Adipocyte (in vitro differentiated cells): Measurements from ENCODE around the gene UNC13D.
"Not testable (repeated sequence)": the region's sequence is repeated elsewhere in the genome, so short reads cannot be mapped to it uniquely, and the experiment has no call there.

Experiments
- DNase-seq: peaks from one replicate; pipeline ENCODE4 v3.0.0-alpha.2; 2015; ENCODE audit warnings: low read depth
- H3K27me3 ChIP-seq: replicated peaks from 2 replicates; pipeline ENCODE4 v1.7.0; 2013; ENCODE audit warnings: mild to moderate bottlenecking, low read length, moderate library complexity; ENCODE audit not compliant: control insufficient read depth, insufficient read depth
- H3K36me3 ChIP-seq: 2 replicates; pipeline ENCODE4 v1.7.0; 2013; ENCODE audit warnings: low read length, mild to moderate bottlenecking, moderate library complexity; ENCODE audit not compliant: control insufficient read depth, insufficient read depth, severe bottlenecking
- H3K4me1 ChIP-seq: 2 replicates; pipeline ENCODE4 v1.7.0; 2013; ENCODE audit warnings: mild to moderate bottlenecking, low read length, moderate library complexity; ENCODE audit not compliant: control insufficient read depth, insufficient read depth
- H3K4me3 ChIP-seq: 2 replicates; pipeline ENCODE4 v1.7.0; 2013; ENCODE audit warnings: mild to moderate bottlenecking, low read length, moderate library complexity
- H3K9ac ChIP-seq: 2 replicates; pipeline ENCODE4 v1.7.0; 2013; ENCODE audit warnings: mild to moderate bottlenecking, low read length, moderate library complexity
- H3K9me3 ChIP-seq: 2 replicates; pipeline ENCODE4 v1.7.0; 2013; ENCODE audit warnings: mild to moderate bottlenecking, low read length, moderate library complexity; ENCODE audit not compliant: control insufficient read depth

Gene UNC13D

GRCh38 chr17:75873587-75874322 is 29.6 kb upstream of the UNC13D start:
- H3K9me3 ChIP-seq: no peaks in the 10 kb centered on the region
- no peak for DNase-seq

DNA sequence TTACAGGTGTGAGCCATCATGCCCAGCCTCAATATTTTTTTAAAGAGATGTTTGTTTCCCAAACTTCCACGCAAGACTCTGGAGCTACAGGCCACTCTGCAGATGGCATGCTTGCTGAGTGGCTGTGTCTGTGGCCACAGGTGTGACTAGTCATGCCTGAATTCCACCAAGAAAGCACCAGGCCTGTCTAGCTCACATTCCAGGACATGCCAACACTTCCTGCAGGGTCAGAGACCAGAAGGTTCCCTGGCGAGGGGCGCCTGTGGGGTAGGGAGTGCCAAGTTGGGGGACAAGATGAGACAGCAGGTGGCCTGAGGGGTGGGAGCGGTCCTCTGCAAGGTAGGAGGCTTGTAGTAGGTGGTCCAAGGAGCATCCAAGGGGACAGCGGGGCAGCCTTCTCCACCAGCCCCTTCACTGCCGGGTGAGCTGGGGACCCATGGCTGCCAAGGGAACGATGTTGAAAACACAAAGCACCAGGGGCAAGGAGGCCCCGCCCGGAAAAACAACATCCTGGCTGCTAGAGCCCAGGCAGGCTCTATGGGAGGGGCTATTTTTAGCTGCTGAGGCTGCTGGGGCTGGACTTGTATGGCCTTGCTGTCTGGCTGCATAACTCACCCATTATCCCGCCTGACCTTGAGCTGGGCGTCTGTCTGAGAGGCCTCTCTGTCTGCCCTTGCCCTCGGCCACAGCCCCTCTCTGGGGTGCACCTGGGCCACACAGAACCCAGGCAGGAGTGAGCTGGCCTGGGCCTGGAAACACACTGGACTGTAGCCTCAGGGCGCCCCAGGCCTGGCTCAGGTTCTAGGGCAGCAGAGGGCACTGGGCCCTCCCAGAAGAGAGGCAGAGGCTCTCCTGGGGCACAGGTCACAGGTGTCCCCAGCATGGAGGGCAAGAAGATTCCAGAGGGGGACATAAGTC is 28.5 kb upstream of the UNC13D start:
- peak; percentile 88 for DNase-seq
- no peak overlapping the region for H3K4me3 ChIP-seq
- H3K4me1 ChIP-seq: peaks cover 60% of the 10 kb centered on the region

More at GRCh38 chr17:75873587-75874322, 29.6 kb upstream of the UNC13D start:
- Histone ChIP-seq H3K9ac (peak overlapping the region; percentile 42), H3K27me3 (no peaks in the 10 kb centered on the region), H3K36me3 (peaks cover 6% of the 10 kb centered on the region), H3K4me1 (peaks cover 59% of the 10 kb centered on the region), H3K4me3 (no peak overlapping the region)

DNA sequence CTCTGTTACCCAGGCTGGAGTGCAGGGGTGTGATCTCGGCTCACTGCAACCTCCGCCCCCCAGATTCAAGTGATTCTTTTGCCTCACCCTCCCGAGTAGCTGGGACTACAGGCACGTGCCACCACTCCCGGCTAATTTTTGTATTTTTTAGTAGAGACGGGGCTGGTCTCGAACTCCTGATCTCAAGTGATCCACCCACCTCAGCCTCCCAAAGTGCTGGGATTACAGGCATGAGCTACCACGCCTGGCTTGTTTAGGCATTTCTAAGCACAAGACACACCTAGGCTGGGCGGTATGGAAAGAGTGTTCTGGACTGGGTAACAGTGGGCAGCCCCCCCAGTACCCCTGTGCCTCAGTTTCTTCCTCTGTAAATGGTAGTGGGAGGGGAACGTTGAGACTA is 26.0 kb upstream of the UNC13D start:
- peak overlapping the region; percentile 83 for H3K9ac ChIP-seq
- not testable (repeated sequence) for H3K9me3 ChIP-seq, DNase-seq, H3K27me3 ChIP-seq, H3K36me3 ChIP-seq
- peak overlapping the region; percentile 66 for H3K4me3 ChIP-seq
- H3K4me1 ChIP-seq: peaks cover 38% of the 10 kb centered on the region

More for the DNA sequence above, 28.5 kb upstream of the UNC13D start:
- H3K36me3 ChIP-seq: peaks cover 6% of the 10 kb centered on the region
- no peaks in the 10 kb centered on the region for H3K27me3 ChIP-seq
- no peaks in the 10 kb centered on the region for H3K9me3 ChIP-seq
- peak overlapping the region; percentile 42 for H3K9ac ChIP-seq

DNA sequence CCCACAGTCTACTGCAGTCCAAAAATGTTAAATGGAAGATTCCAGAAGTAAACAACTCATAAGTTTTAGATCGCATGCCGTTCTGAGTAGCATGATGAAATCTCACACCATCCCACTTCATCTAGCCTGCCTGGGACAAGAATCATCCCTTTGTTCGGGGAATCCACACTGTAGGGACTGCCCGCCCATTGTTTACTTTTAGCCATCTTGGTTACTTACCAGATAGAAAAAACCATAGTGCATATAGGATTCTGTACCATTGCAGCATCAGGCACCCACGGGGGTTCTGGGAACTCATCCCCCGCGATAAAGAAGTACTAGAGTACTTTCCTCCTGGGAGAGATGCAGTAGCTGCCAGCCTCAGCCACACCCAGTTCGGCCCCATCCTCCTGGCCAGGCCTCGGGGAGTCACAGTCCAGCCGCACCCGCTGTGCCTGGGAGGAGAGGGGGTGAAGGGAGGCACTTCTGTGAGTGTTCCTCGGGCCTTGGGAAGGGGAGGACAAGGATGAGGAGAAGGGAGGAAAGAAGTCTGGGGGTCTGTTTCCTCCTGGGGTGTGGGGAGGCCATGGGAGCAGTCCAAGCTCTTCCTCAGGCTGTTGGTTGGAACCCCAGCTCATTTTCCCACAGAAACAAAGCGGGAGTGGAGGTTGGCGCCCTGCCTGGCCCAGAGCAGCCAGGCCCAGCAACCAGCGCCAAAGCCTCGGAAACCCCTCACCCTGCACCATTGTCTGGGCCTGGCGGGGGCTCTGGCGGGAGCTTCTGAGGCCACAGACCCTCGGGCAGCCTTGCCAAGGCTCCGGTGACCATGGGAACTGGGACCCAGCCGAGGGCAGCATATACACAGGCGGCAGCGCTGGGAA is 25.3 kb upstream of the UNC13D start:
- peaks cover 39% of the 10 kb centered on the region for H3K4me1 ChIP-seq
- H3K4me3 ChIP-seq: peak overlapping the region; percentile 66
- DNase-seq: peak; percentile 57
- peak overlapping the region; percentile 83 for H3K9ac ChIP-seq
- H3K27me3 ChIP-seq: no peaks in the 10 kb centered on the region
- H3K9me3 ChIP-seq: no peaks in the 10 kb centered on the region
- peaks cover 6% of the 10 kb centered on the region for H3K36me3 ChIP-seq

DNA sequence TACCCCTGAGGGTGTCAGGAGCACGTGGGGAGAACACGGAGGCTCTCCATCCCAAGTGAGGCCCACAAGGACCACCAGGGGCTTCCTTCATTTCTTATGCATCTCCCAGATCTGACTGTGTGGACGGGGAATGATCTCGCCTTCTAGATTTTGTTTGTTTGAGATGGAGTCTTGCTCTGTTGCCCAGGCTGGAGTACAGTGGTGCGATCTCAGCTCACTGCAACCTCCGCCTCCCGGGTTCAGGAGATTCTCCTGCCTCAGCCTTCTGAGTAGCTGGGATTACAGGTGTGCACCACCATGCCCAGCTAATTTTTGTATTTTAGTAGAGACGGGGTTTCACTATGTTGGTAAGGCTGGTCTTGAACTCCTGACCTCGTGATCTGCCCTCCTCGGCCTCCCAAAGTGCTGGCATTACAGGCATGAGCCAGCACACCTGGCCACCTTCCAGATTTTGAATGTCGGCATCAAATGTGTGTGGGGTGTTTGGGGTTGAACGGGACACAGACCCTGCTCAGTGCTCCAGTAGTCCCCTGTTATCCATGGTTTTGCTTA is 24.6 kb upstream of the UNC13D start:
- not testable (repeated sequence) for H3K27me3 ChIP-seq, H3K4me3 ChIP-seq, DNase-seq, H3K36me3 ChIP-seq, H3K9me3 ChIP-seq
- Histone ChIP-seq H3K4me1 (peaks cover 43% of the 10 kb centered on the region), H3K9ac (peak overlapping the region; percentile 83)

- H3K9ac ChIP-seq, H3K9me3 ChIP-seq, H3K36me3 ChIP-seq, H3K27me3 ChIP-seq, DNase-seq, H3K4me3 ChIP-seq: not testable (repeated sequence)
- H3K4me1 ChIP-seq: peaks cover 31% of the 10 kb centered on the region
Measured at GRCh38 chr17:75865404-75866188, 21.4 kb upstream of the UNC13D start.

- H3K9ac ChIP-seq: peak overlapping the region; percentile 54
- H3K27me3 ChIP-seq, H3K36me3 ChIP-seq, DNase-seq, H3K9me3 ChIP-seq, H3K4me3 ChIP-seq: not testable (repeated sequence)
- H3K4me1 ChIP-seq: peaks cover 25% of the 10 kb centered on the region
Measured at GRCh38 chr17:75864887-75865286, 20.7 kb upstream of the UNC13D start.

- peak; percentile 70 for DNase-seq
- H3K27me3 ChIP-seq: no peaks in the 10 kb centered on the region
- H3K9me3 ChIP-seq: no peaks in the 10 kb centered on the region
- H3K9ac ChIP-seq: peak overlapping the region; percentile 54
- no peak overlapping the region for H3K4me3 ChIP-seq
- no peaks in the 10 kb centered on the region for H3K36me3 ChIP-seq
- H3K4me1 ChIP-seq: peaks cover 21% of the 10 kb centered on the region
Measured at GRCh38 chr17:75864448-75864871, 20.3 kb upstream of the UNC13D start.

DNA sequence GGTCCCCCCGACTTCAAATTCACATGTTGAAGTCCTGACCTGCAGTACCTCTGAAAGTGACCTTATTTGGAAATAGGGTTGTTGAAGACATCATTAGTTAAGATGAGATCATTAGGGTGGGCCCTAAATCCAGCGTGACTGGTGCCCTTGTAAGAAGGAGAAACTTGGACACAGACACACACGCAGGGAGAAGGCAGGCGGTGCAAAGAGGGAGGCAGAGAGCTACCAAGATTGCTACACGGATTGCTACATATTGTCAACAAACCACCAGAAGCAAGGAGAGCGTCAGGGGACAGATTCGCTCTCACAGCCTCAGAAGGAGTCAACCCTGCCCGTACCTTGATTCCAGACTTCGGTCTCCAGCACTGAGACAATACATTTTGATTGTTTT is 17.7 kb upstream of the UNC13D start:
- Histone ChIP-seq H3K9ac (peak overlapping the region; percentile 47), H3K36me3 (no peaks in the 10 kb centered on the region), H3K27me3 (no peaks in the 10 kb centered on the region), H3K4me1 (peaks cover 14% of the 10 kb centered on the region), H3K4me3 (no peak overlapping the region), H3K9me3 (no peaks in the 10 kb centered on the region)
- DNase-seq: no peak

GRCh38 chr17:75859358-75859757 is 15.2 kb upstream of the UNC13D start:
- H3K27me3 ChIP-seq, H3K4me3 ChIP-seq, H3K9me3 ChIP-seq, H3K36me3 ChIP-seq, H3K9ac ChIP-seq, DNase-seq: not testable (repeated sequence)
- peaks cover 19% of the 10 kb centered on the region for H3K4me1 ChIP-seq
